ENCODE measurements around the gene LASP1NB.

The LASP1NB gene

DNA sequence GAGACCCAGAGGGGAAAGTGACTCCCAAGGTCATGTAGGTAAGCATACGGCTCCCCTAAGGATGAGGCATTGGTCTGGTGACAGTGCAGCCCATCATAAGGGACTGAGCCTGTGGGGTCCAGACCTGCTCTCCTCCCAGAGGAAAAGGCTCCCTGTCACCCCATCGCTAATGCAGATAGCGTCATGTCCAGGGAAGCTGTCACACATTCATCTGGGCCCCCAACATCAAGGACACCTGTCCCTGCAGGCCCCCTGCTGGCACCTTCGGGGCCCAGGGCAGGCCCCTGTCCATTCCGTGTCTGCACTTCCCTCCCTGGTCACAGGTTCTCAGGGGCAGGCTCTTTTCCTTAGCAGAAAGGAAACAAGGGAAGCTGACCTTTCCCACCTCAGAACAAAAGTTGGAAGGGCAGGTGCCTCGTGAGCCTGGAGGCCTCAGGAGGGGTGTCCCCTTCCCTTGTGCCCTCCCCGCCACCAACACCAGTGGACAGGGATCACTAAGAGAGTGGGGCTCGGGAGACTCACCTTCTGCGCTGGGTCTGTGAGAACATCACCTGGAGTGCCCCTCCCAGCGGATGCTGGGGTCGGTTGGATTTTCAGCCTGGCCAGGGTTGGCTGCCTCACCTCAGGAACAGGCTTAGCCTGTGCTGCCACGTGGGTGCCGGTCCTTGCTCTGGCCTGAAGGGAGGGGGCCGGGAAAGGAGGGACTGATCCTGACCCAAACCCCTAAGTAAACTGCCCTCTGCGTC, 17.3 kb upstream of the LASP1NB start:
- TF ChIP-seq FOXM1 (IDR thresholded peaks at IDR 0.05; ENCODE audit: borderline replicate concordance, low read depth) (no peak), CEBPB (IDR thresholded peaks at IDR 0.05) (no peak), NFIC (IDR thresholded peaks at IDR 0.05) (no peak), TAF1 (IDR thresholded peaks at IDR 0.05; ENCODE audit: low read depth) (no peak), RAD21 (IDR thresholded peaks at IDR 0.05; ENCODE audit: low read depth) (no peak), TCF12 (IDR thresholded peaks at IDR 0.05; ENCODE audit: low read depth) (no peak)
- TF ChIP-seq, protein P1, sequence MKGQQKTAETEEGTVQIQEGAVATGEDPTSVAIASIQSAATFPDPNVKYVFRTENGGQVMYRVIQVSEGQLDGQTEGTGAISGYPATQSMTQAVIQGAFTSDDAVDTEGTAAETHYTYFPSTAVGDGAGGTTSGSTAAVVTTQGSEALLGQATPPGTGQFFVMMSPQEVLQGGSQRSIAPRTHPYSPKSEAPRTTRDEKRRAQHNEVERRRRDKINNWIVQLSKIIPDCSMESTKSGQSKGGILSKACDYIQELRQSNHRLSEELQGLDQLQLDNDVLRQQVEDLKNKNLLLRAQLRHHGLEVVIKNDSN (IDR thresholded peaks at IDR 0.05), result no peak
- TF ChIP-seq, protein P2, sequence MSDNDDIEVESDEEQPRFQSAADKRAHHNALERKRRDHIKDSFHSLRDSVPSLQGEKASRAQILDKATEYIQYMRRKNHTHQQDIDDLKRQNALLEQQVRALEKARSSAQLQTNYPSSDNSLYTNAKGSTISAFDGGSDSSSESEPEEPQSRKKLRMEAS (IDR thresholded peaks at IDR 0.05), result no peak
- TF ChIP-seq, protein P3, sequence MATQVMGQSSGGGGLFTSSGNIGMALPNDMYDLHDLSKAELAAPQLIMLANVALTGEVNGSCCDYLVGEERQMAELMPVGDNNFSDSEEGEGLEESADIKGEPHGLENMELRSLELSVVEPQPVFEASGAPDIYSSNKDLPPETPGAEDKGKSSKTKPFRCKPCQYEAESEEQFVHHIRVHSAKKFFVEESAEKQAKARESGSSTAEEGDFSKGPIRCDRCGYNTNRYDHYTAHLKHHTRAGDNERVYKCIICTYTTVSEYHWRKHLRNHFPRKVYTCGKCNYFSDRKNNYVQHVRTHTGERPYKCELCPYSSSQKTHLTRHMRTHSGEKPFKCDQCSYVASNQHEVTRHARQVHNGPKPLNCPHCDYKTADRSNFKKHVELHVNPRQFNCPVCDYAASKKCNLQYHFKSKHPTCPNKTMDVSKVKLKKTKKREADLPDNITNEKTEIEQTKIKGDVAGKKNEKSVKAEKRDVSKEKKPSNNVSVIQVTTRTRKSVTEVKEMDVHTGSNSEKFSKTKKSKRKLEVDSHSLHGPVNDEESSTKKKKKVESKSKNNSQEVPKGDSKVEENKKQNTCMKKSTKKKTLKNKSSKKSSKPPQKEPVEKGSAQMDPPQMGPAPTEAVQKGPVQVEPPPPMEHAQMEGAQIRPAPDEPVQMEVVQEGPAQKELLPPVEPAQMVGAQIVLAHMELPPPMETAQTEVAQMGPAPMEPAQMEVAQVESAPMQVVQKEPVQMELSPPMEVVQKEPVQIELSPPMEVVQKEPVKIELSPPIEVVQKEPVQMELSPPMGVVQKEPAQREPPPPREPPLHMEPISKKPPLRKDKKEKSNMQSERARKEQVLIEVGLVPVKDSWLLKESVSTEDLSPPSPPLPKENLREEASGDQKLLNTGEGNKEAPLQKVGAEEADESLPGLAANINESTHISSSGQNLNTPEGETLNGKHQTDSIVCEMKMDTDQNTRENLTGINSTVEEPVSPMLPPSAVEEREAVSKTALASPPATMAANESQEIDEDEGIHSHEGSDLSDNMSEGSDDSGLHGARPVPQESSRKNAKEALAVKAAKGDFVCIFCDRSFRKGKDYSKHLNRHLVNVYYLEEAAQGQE (IDR thresholded peaks at IDR 0.05; ENCODE audit: low read depth), result no peak

DNA sequence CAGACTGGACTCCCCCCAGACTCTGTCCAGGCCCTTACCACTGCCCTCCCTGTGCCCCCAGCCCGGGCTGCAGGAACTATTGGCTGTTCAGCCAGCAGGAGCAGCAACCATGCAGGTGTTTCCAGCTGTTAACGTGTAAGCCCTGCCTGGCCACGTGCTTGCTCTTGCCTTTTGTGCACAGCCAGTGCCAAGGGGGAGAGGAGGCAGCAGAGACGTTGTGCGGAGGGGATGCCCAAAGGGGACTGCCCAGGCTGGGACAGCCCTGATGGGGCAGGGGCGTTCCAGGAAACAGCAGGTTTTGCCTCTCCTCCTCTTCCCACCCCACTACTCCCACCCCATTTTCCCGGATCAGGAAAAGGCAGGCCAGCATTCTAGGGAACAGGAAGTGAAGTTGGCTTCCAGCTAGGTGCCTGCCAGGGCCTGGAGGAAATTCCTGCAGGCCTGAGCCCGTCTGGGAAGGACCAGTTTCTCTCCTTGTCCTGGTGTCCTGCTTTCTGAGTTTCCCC, 16.7 kb upstream of the LASP1NB start:
- TF ChIP-seq YY1 (IDR thresholded peaks at IDR 0.05; ENCODE audit: low read depth), result no peak
- TF ChIP-seq FOXM1 (IDR thresholded peaks at IDR 0.05; ENCODE audit: borderline replicate concordance, low read depth), result no peak
- TF ChIP-seq, protein P2 (IDR thresholded peaks at IDR 0.05), result no peak
- TF ChIP-seq ZBTB7A (IDR thresholded peaks at IDR 0.05; ENCODE audit: low read depth), result no peak
- no peak for TF ChIP-seq EP300 (IDR thresholded peaks at IDR 0.05; ENCODE audit: borderline replicate concordance)
- no peak for TF ChIP-seq CEBPB (IDR thresholded peaks at IDR 0.05)
- TF ChIP-seq TAF1 (IDR thresholded peaks at IDR 0.05; ENCODE audit: low read depth), result no peak
- TF ChIP-seq, protein P1 (IDR thresholded peaks at IDR 0.05), result no peak
- TF ChIP-seq NFIC (IDR thresholded peaks at IDR 0.05), result no peak
- TF ChIP-seq, protein P3 (IDR thresholded peaks at IDR 0.05; ENCODE audit: low read depth), result no peak
- TF ChIP-seq TCF12 (IDR thresholded peaks at IDR 0.05; ENCODE audit: low read depth), result no peak
- TF ChIP-seq TEAD4 (IDR thresholded peaks at IDR 0.05), result no peak
- TF ChIP-seq EGR1 (IDR thresholded peaks at IDR 0.05), result no peak

DNA sequence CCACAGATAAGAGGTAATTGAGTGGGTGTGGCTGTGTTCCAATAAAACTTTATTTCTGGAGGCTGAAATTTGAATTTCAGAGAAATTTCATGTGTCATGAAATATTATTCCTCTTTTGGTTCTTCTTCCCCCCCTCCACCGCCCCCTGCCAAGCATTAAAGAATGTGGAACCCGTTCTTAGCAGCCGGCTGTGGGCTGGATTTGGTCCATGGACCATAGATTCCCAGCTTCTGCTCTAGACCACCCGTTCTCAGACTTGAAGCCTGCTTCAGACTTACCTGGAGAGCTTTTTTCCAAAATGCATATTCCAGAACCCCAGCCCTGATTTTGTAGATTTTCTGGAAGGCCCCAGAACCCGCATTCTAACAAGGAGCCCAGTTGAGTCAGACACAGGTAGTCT, 15.1 kb upstream of the LASP1NB start:
- TF ChIP-seq, protein P3 (IDR thresholded peaks at IDR 0.05; ENCODE audit: low read depth), result no peak
- no peak for TF ChIP-seq ZBTB7A (IDR thresholded peaks at IDR 0.05; ENCODE audit: low read depth)
- no peak for TF ChIP-seq NFIC (IDR thresholded peaks at IDR 0.05)
- no peak for TF ChIP-seq TEAD4 (IDR thresholded peaks at IDR 0.05)
- TF ChIP-seq YY1 (IDR thresholded peaks at IDR 0.05; ENCODE audit: low read depth), result no peak
- TF ChIP-seq TAF1 (IDR thresholded peaks at IDR 0.05; ENCODE audit: low read depth), result no peak
- no peak for TF ChIP-seq FOXM1 (IDR thresholded peaks at IDR 0.05; ENCODE audit: borderline replicate concordance, low read depth)
- TF ChIP-seq RAD21 (IDR thresholded peaks at IDR 0.05; ENCODE audit: low read depth), result no peak
- TF ChIP-seq, protein P2 (IDR thresholded peaks at IDR 0.05), result no peak
- no peak for TF ChIP-seq CEBPB (IDR thresholded peaks at IDR 0.05)
- no peak for TF ChIP-seq EGR1 (IDR thresholded peaks at IDR 0.05)
- TF ChIP-seq CREB1 (IDR thresholded peaks at IDR 0.05; ENCODE audit: low read depth), result no peak
- TF ChIP-seq EP300 (IDR thresholded peaks at IDR 0.05; ENCODE audit: borderline replicate concordance), result no peak
